ENCODE results near the gene EXD3.

EXD3 gene

DNA sequence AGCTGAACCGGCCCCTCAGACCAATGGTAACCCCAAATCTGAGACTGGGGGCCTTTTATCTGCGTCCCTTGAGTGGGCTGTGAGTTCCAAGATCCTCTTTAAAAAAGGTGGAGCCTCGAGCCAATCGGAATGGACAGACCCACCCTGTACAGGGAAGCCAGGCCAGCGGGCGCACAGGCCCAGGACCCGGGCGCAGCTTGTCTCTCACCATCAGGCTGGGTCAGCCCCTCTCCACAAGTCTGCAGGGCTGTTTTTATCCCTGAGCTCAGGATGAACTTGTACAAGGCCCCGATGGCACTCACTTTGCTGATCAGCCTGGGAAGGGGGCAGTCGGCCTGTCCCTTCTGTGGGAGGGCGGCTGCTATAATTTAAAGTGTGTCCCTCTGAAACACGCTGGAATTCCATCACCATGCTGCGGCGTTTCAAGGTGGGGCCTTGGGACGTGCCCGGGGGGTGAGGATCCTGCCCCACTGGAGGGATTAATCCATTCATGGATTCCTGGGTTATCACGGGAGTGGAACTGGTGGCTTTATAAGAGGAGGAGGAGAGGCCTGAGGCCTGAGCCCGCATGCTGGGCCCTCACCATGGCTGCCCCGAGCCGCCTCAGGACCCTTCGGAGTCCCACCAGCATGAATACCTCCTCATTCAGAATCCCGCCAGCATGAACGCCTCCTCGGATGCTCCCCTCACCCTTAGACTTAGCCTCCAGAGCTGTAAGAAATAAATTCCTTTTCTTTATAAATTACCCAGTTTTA, 14.1 kb downstream of the EXD3 start:
- H3K4me3 ChIP-seq (ENCODE audit: low read depth, low read length) = no peak overlapping the region
- no peak for TF ChIP-seq CTCF (IDR thresholded peaks at IDR 0.05; ENCODE audit: low read depth, low read length)

DNA sequence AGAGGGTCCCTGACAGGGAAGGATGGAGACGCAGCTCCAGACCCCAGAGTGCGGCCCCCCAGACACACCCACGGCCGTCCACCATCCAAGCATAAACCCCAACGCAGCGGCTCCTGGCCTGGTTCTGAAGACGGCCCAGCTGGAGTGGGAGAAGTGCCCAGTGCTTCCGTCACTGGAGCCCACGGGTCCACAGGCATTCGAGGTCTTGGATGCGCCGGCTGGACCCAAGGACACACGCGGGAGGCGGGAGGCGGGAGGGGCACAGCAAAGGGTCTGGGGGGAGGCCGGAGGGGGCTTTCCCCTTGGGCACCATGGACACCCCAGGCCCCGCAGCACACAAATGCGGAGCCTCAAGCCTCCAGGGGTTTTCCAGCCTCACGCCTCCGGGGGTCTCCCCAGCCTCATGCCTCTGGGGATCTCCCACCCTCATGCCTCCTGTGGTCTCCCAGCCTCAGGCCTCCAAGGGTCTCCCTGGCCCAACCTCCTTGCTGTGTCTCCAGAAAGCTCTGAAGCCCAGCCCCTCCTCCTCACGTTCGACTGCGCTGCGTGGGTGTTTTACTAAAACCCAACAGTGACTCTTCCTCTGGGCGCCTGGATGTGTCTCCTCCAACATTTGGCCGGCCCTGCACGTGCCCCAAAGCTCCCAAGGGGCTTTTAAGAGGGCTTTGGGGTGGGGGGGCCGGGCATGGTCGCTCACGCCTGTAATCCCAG, 15.2 kb downstream of the EXD3 start:
- TF ChIP-seq CTCF (IDR thresholded peaks at IDR 0.05; ENCODE audit: low read depth, low read length) = no peak
- H3K4me3 ChIP-seq (ENCODE audit: low read depth, low read length) = no peak overlapping the region

- TF ChIP-seq CTCF (IDR thresholded peaks at IDR 0.05; ENCODE audit: low read depth, low read length) = peak; percentile 53
- peak overlapping the region; percentile 38 for H3K4me3 ChIP-seq (ENCODE audit: low read depth, low read length)
Observed at GRCh38 chr9:137406876-137407589, 15.9 kb downstream of the EXD3 start.

GRCh38 chr9:137406085-137406760, 16.7 kb downstream of the EXD3 start:
- TF ChIP-seq CTCF (IDR thresholded peaks at IDR 0.05; ENCODE audit: low read depth, low read length) = no peak
- H3K4me3 ChIP-seq (ENCODE audit: low read depth, low read length) = no peak overlapping the region

DNA sequence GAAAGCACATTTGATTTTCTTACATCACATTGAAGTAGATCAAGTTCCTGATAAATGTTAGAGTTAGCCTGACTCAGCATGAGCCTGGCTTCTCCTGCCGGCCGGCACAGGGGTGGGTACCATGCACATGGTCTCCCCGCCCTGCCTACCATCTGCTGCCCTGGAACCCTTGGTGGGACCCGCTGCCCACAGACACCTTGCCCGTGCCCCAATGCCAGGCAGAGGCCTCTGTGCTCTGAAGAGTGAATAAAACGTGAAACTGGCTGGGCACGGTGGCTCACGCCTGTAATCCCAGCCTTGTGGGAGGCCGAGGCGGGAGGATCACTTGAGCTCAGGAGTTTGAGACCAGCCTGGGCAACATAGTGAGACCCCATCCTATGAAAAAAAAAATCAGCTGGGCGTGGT, 17.3 kb downstream of the EXD3 start:
- no peak overlapping the region for H3K4me3 ChIP-seq (ENCODE audit: low read depth, low read length)
- no peak for TF ChIP-seq CTCF (IDR thresholded peaks at IDR 0.05; ENCODE audit: low read depth, low read length)

DNA sequence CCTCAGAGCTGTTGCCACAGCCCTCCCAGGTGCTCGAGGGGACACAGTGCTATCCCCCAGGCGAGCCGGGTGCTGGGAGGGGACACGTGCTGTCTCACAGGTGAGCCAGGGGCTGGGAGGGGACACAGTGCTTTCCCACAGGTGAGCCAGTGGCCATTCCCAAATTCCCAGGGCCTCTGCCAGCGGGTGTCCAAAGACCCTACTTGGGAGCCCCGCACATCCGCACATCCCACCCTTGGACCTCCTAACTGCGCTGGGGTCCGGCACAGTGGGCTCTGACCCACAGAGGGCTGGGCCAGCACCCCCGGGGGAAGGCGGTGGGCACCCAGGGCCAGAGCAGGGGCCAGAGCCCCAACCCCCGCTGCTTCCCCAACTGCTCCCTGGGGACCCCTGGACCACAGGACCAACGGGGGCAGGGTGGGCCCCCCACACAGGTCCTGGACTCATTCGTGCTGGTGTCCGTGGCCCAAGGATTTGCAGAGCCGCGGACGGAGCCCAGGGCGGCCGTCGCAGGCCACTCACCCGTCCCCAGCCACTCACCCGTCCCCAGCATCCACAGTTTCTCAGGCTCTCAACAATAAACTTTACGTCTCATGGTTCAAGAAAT, 17.9 kb downstream of the EXD3 start:
- no peak overlapping the region for H3K4me3 ChIP-seq (ENCODE audit: low read depth, low read length)
- TF ChIP-seq CTCF (IDR thresholded peaks at IDR 0.05; ENCODE audit: low read depth, low read length) = no peak

All from WI38 (cell line).